Measurements from ENCODE around the gene ACVR2A. TPM values are rescaled to one million over a fixed set of nuclear protein-coding genes. Genes with fewer than 3 reads are reported as not detected.

The ACVR2A gene
- total RNA-seq, 1 donor from 2014 or later = 22.6 TPM

DNA sequence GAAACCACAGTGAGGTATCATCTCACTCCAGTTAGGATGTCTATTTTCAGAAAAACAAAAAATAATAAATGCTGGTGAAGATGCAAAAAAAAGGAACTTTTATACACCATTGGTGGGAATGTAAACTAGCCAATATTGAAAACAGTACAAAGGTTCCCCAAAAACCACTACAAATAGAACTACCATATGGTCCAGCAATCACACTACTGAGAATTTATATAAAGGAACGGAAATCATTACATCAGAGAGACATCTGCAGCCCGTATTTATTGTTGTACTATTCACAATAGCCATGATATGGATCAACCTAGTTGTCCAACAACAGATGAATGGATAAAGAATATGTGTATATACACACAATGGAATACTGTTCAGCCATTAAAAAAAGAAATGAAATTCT is 123.7 kb downstream of the ACVR2A start:
- peaks cover 33% of the 10 kb centered on the region for H3K36me3 Mint-ChIP-seq (ENCODE audit: low read depth, unreplicated experiment)
- H3K79me2 ChIP-seq (ENCODE audit: insufficient read depth, low read length) = peaks cover 3% of the 10 kb centered on the region

DNA sequence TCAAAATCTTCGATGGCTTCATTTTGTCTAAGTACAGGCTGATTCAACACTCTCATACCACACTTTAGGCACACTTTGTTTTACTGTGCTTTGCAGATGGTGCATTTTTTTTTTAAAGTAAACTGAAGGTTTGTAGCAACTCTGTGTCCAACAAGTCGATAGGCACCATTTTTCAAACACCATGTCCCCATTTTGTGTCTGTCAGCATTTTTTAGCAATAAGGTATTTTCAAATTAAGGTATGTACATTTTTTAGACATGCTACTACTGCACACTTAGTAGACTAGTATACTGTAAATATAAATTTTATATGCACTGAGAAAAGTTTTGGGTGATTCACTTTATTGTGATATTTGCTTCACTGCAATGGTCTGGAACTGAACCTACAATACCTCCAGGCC is 131.3 kb downstream of the ACVR2A start:
- Histone ChIP-seq H3K9me3 (ENCODE audit: insufficient read depth, low read depth, low read length) (no peaks in the 10 kb centered on the region), H4K20me1 (ENCODE audit: insufficient read depth, low read length) (peaks cover 28% of the 10 kb centered on the region), H3K36me3 (ENCODE audit: insufficient read depth, low read length) (no peaks in the 10 kb centered on the region), H3K4me3 (ENCODE audit: insufficient read depth, low read depth, low read length) (no peak overlapping the region), H2AFZ (ENCODE audit: low read depth, low read length) (no peak overlapping the region), H3K27me3 (ENCODE audit: insufficient read depth, low read length) (no peaks in the 10 kb centered on the region), H3K27ac (ENCODE audit: low read depth, low read length) (no peak overlapping the region), H3K79me2 (ENCODE audit: insufficient read depth, low read length) (peaks cover 18% of the 10 kb centered on the region), H3K4me1 (ENCODE audit: insufficient read depth, low read length) (no peaks in the 10 kb centered on the region), H3K4me2 (ENCODE audit: low read length) (no peak overlapping the region), H3K9ac (ENCODE audit: low read length) (no peak overlapping the region)
- Mint-ChIP-seq H3K36me3 (ENCODE audit: low read depth, unreplicated experiment) (peaks cover 5% of the 10 kb centered on the region), H3K27me3 (ENCODE audit: low read depth, unreplicated experiment) (no peaks in the 10 kb centered on the region), H3K27ac (ENCODE audit: unreplicated experiment) (no peak overlapping the region), H3K4me3 (ENCODE audit: unreplicated experiment) (no peak overlapping the region), H3K9me3 (ENCODE audit: unreplicated experiment) (peaks cover 7% of the 10 kb centered on the region), H3K4me1 (ENCODE audit: low read depth, unreplicated experiment) (peaks cover 2% of the 10 kb centered on the region)
- TF ChIP-seq, protein P1, sequence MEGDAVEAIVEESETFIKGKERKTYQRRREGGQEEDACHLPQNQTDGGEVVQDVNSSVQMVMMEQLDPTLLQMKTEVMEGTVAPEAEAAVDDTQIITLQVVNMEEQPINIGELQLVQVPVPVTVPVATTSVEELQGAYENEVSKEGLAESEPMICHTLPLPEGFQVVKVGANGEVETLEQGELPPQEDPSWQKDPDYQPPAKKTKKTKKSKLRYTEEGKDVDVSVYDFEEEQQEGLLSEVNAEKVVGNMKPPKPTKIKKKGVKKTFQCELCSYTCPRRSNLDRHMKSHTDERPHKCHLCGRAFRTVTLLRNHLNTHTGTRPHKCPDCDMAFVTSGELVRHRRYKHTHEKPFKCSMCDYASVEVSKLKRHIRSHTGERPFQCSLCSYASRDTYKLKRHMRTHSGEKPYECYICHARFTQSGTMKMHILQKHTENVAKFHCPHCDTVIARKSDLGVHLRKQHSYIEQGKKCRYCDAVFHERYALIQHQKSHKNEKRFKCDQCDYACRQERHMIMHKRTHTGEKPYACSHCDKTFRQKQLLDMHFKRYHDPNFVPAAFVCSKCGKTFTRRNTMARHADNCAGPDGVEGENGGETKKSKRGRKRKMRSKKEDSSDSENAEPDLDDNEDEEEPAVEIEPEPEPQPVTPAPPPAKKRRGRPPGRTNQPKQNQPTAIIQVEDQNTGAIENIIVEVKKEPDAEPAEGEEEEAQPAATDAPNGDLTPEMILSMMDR (IDR thresholded peaks at IDR 0.05; ENCODE audit: insufficient read depth, low read depth, low read length) = no peak
- no peak for TF ChIP-seq EZH2 (IDR thresholded peaks at IDR 0.05; ENCODE audit: insufficient read depth, low read length)
- FAIRE-seq (no peak), DNase-seq (ENCODE audit: low read depth) (no peak)

More for the DNA sequence above, 123.7 kb downstream of the ACVR2A start:
- Histone ChIP-seq H3K4me3 (ENCODE audit: insufficient read depth, low read depth, low read length) (no peak overlapping the region), H3K36me3 (ENCODE audit: insufficient read depth, low read length) (no peaks in the 10 kb centered on the region), H3K9ac (ENCODE audit: low read length) (no peak overlapping the region), H3K4me2 (ENCODE audit: low read length) (no peak overlapping the region), H2AFZ (ENCODE audit: low read depth, low read length) (no peak overlapping the region), H3K27me3 (ENCODE audit: insufficient read depth, low read length) (no peaks in the 10 kb centered on the region), H4K20me1 (ENCODE audit: insufficient read depth, low read length) (peaks cover 8% of the 10 kb centered on the region), H3K27ac (ENCODE audit: low read depth, low read length) (no peak overlapping the region), H3K9me3 (ENCODE audit: insufficient read depth, low read depth, low read length) (no peaks in the 10 kb centered on the region), H3K4me1 (ENCODE audit: insufficient read depth, low read length) (no peaks in the 10 kb centered on the region)
- DNase-seq (ENCODE audit: low read depth) = no peak
- H3K4me1 Mint-ChIP-seq (ENCODE audit: low read depth, unreplicated experiment) = no peaks in the 10 kb centered on the region
- H3K9me3 Mint-ChIP-seq (ENCODE audit: unreplicated experiment) = peaks cover 13% of the 10 kb centered on the region
- no peak overlapping the region for H3K4me3 Mint-ChIP-seq (ENCODE audit: unreplicated experiment)
- TF ChIP-seq EZH2 (IDR thresholded peaks at IDR 0.05; ENCODE audit: insufficient read depth, low read length) = no peak
- TF ChIP-seq, protein P1 (IDR thresholded peaks at IDR 0.05; ENCODE audit: insufficient read depth, low read depth, low read length) = no peak
- no peaks in the 10 kb centered on the region for H3K27me3 Mint-ChIP-seq (ENCODE audit: low read depth, unreplicated experiment)
- H3K27ac Mint-ChIP-seq (ENCODE audit: unreplicated experiment) = no peak overlapping the region
- no peak for FAIRE-seq

DNA sequence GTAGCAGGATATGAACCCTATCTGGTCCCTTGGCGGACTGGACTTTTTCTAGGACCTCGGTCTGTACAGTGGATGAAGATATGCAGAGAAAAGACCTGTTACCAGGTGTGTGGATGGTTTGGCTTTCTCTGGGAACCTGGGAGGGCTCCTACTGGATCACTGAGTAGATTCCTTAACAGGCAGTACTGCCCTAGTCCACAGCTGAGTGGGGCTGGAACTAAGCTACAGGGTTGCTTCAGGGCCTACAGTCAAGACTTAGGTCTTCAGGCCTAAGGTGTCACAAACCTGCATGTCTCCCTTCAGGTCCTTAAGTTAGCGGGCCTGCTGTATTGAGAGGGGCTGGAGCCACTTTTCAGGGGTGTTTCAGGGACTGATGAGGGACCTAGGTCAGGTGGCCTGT is 132.8 kb downstream of the ACVR2A start:
- Histone ChIP-seq H3K4me2 (ENCODE audit: low read length) (no peak overlapping the region), H3K27me3 (ENCODE audit: insufficient read depth, low read length) (no peaks in the 10 kb centered on the region), H3K9me3 (ENCODE audit: insufficient read depth, low read depth, low read length) (no peaks in the 10 kb centered on the region), H2AFZ (ENCODE audit: low read depth, low read length) (no peak overlapping the region), H4K20me1 (ENCODE audit: insufficient read depth, low read length) (peaks cover 30% of the 10 kb centered on the region), H3K9ac (ENCODE audit: low read length) (no peak overlapping the region), H3K36me3 (ENCODE audit: insufficient read depth, low read length) (no peaks in the 10 kb centered on the region), H3K27ac (ENCODE audit: low read depth, low read length) (no peak overlapping the region), H3K4me1 (ENCODE audit: insufficient read depth, low read length) (no peaks in the 10 kb centered on the region), H3K79me2 (ENCODE audit: insufficient read depth, low read length) (peaks cover 25% of the 10 kb centered on the region), H3K4me3 (ENCODE audit: insufficient read depth, low read depth, low read length) (no peak overlapping the region)
- Mint-ChIP-seq H3K4me3 (ENCODE audit: unreplicated experiment) (no peak overlapping the region), H3K9me3 (ENCODE audit: unreplicated experiment) (peaks cover 7% of the 10 kb centered on the region), H3K36me3 (ENCODE audit: low read depth, unreplicated experiment) (peaks cover 5% of the 10 kb centered on the region), H3K27me3 (ENCODE audit: low read depth, unreplicated experiment) (no peaks in the 10 kb centered on the region), H3K27ac (ENCODE audit: unreplicated experiment) (no peak overlapping the region), H3K4me1 (ENCODE audit: low read depth, unreplicated experiment) (peaks cover 2% of the 10 kb centered on the region)
- DNase-seq (ENCODE audit: low read depth) (no peak), FAIRE-seq (no peak)
- TF ChIP-seq, protein P1 (IDR thresholded peaks at IDR 0.05; ENCODE audit: insufficient read depth, low read depth, low read length) = no peak
- TF ChIP-seq EZH2 (IDR thresholded peaks at IDR 0.05; ENCODE audit: insufficient read depth, low read length) = no peak

Measured in astrocyte (in vitro differentiated cells and primary cell).